ENCODE data around the gene CERS6.

GRCh38 chr2:168555283-168555682, 99.2 kb downstream of the CERS6 start:
- no peak for TF ChIP-seq CTCF (IDR thresholded peaks at IDR 0.05)
- TF ChIP-seq NR3C1 (CRISPR knock-in tag; conservative IDR thresholded peaks at IDR 0.05; ENCODE audit: low read depth), result no peak
- no peak for TF ChIP-seq MLX (CRISPR knock-in tag; IDR thresholded peaks at IDR 0.05)
- no peak for TF ChIP-seq SP1 (CRISPR knock-in tag; conservative IDR thresholded peaks at IDR 0.05)
- no peak for TF ChIP-seq HMGXB4 (CRISPR knock-in tag; IDR thresholded peaks at IDR 0.05)
- TF ChIP-seq USF1 (CRISPR knock-in tag; IDR thresholded peaks at IDR 0.05), result no peak
- no peak for TF ChIP-seq ATF3 (CRISPR knock-in tag; conservative IDR thresholded peaks at IDR 0.05)
- no peak for TF ChIP-seq NFYB (CRISPR knock-in tag; conservative IDR thresholded peaks at IDR 0.05; ENCODE audit: low read depth)
- TF ChIP-seq CREB1 (CRISPR knock-in tag; IDR thresholded peaks at IDR 0.05), result no peak
- no peak for TF ChIP-seq NFATC4 (CRISPR knock-in tag; IDR thresholded peaks at IDR 0.05)

Data from WTC11 (cell line).